Esophagus squamous epithelium (tissue), 4 donors: ENCODE data around the gene SSB.

Experiments used
- POLR2A ChIP-seq, 4 donors: fragments of 450-650 bp; IDR thresholded peaks; one replicate each; pipeline ENCODE4 v1.6.1; 2017; ENCODE audit warnings: antibody characterized with exemption in 4 of 4, mild to moderate bottlenecking in 4 of 4, moderate library complexity in 3 of 4
- TF ChIP-seq, protein P1 (sequence below), 6 experiments: fragments of 450-650 bp in 4 of 6; fragments of 200-600 bp in 2 of 6; sonication (generic) in 2 of 6; IDR thresholded peaks; one replicate each; pipeline ENCODE4 v1.5.1; 2016 to 2019; ENCODE audit warnings: antibody characterized with exemption in 6 of 6, mild to moderate bottlenecking in 4 of 6, moderate library complexity in 4 of 6

GRCh38 chr2:169806586-169806985, 7.9 kb downstream of the SSB start:
- TF ChIP-seq, protein P1, sequence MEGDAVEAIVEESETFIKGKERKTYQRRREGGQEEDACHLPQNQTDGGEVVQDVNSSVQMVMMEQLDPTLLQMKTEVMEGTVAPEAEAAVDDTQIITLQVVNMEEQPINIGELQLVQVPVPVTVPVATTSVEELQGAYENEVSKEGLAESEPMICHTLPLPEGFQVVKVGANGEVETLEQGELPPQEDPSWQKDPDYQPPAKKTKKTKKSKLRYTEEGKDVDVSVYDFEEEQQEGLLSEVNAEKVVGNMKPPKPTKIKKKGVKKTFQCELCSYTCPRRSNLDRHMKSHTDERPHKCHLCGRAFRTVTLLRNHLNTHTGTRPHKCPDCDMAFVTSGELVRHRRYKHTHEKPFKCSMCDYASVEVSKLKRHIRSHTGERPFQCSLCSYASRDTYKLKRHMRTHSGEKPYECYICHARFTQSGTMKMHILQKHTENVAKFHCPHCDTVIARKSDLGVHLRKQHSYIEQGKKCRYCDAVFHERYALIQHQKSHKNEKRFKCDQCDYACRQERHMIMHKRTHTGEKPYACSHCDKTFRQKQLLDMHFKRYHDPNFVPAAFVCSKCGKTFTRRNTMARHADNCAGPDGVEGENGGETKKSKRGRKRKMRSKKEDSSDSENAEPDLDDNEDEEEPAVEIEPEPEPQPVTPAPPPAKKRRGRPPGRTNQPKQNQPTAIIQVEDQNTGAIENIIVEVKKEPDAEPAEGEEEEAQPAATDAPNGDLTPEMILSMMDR (IDR thresholded peaks at IDR 0.05) = no peak
- no peak for TF ChIP-seq POLR2A (IDR thresholded peaks at IDR 0.05)
